Cardiac septum (tissue), 1 donor: ENCODE measurements around the gene ELF4. TPM values are rescaled to one million over a fixed set of nuclear protein-coding genes. Genes with fewer than 3 reads are reported as not detected.

Source experiments
- total RNA-seq: library from RNA; stranded (reverse); fragmentation: NEBNext Ultra II Directional; extraction: Animal tissue kit (Norgen Biotek cat#: 25700); gene quantifications from one replicate; pipeline ENCODE4 v1.2.1, GENCODE V29; 2021
- donor health status: DM: no; HTN: no; CAD: no.

Gene ELF4
- total RNA-seq, 1 donor from 2014 or later: 3.7 TPM

Other genes starting within 250 kb of the ELF4 start
- gene UTP14A, start 204.3 kb downstream of the ELF4 start, total RNA-seq: 8.9 TPM
- 9.8 TPM for gene BCORL1, start 127.9 kb downstream of the ELF4 start, total RNA-seq
- gene AIFM1, start 55.3 kb upstream of the ELF4 start, total RNA-seq: 97.3 TPM
- gene RAB33A, start 61.5 kb upstream of the ELF4 start, total RNA-seq: 1.2 TPM
- gene ZNF280C, start 158.4 kb upstream of the ELF4 start, total RNA-seq: 2.3 TPM
- 6.0 TPM for gene SLC25A14, start 229.4 kb upstream of the ELF4 start, total RNA-seq